A549 (cell line): ENCODE data around the gene PRC1. TPM values are rescaled to one million over a fixed set of nuclear protein-coding genes. Genes with fewer than 3 reads are reported as not detected.

ENCODE experiments used
- ATAC-seq, 2 experiments: fragments of 200-7000 bp in 1 of 2; fragments of >200 bp in 1 of 2; cut with Nextera tagmentation in 1 of 2; cut with Tn5 transposase in 1 of 2; 3 replicates each; pipeline versions ENCODE4 v1.8.0 to v1.9.1; 2018 to 2020; ENCODE audit warnings: mild to moderate bottlenecking in 1 of 2, moderate library complexity in 1 of 2
- CTCF ChIA-PET: fragments of 300-600 bp; sonication (Branson Sonifier 250); formaldehyde crosslinking; extraction: SDS; loops from one replicate; lab custom pipeline; 2021; ENCODE audit warnings: antibody characterized with exemption, inconsistent platforms; lab: Yijun Ruan, JAX
- POLR2A ChIA-PET: fragments of 350-600 bp; formaldehyde crosslinking; extraction: SDS; loops from one replicate; lab custom pipeline; 2021; ENCODE audit warnings: antibody characterized with exemption, inconsistent platforms; lab: Yijun Ruan, JAX
- DNase-seq, 2 experiments: peaks; one replicate each; pipeline versions ENCODE4 v3.0.0 to v3.0.0-alpha.2; 2011 to 2016; ENCODE audit warnings: low read depth in 1 of 2, low spot score in 1 of 2
- FAIRE-seq: peaks from 2 replicates; lab custom pipeline; 2011; peaks lifted over from hg19 to GRCh38; lab: Jason Lieb, UNC
- H3K27ac ChIP-seq, 2 experiments: fragments of >200 bp; sonication (Bioruptor Twin); formaldehyde crosslinking; 3 replicates each; pipeline ENCODE4 v1.5.1; 2016 to 2017
- H3K4me1 ChIP-seq: fragments of >200 bp; sonication (Bioruptor Twin); formaldehyde crosslinking; 3 replicates; pipeline ENCODE4 v1.6.1; 2016
- H3K4me2 ChIP-seq: fragments of >200 bp; sonication (Bioruptor Twin); formaldehyde crosslinking; 3 replicates; pipeline ENCODE4 v1.6.1; 2016
- H3K4me3 ChIP-seq: fragments of >200 bp; sonication (Bioruptor Twin); formaldehyde crosslinking; 3 replicates; pipeline ENCODE4 v1.5.1; 2016
- H3K9me3 ChIP-seq: fragments of >200 bp; sonication (Bioruptor Twin); formaldehyde crosslinking; 3 replicates; pipeline ENCODE4 v1.6.1; 2016
- CHD2 ChIP-seq: fragments of 150-350 bp; IDR thresholded peaks from 2 replicates; pipeline ENCODE4 v1.6.1; 2014; ENCODE audit warnings: low read length; ENCODE audit not compliant: partially characterized antibody
- EHF ChIP-seq: fragments of 250-450 bp; sonication (Bioruptor Pico); IDR thresholded peaks from 2 replicates; pipeline ENCODE4 v1.5.0; 2020; ENCODE audit warnings: mild to moderate bottlenecking
- FOSL2 ChIP-seq, 2 experiments: fragments of 450-650 bp in 1 of 2; fragments of >200 bp in 1 of 2; sonication (Bioruptor Twin) in 1 of 2; formaldehyde crosslinking; IDR thresholded peaks; 2 replicates each; pipeline versions ENCODE4 v1.5.0 to v1.6.1; 2016 to 2020; ENCODE audit warnings: mild to moderate bottlenecking in 1 of 2, moderate library complexity in 1 of 2
- GATA3 ChIP-seq: IDR thresholded peaks from 2 replicates; pipeline ENCODE4 v1.6.1; 2012; ENCODE audit warnings: borderline replicate concordance
- HOXB5 ChIP-seq: fragments of 250-450 bp; sonication (Bioruptor Pico); IDR thresholded peaks from 2 replicates; pipeline ENCODE4 v1.5.0; 2020; ENCODE audit warnings: mild to moderate bottlenecking, moderate library complexity
- JUN ChIP-seq, 2 experiments: fragments of >200 bp; sonication (Bioruptor Twin); formaldehyde crosslinking; IDR thresholded peaks; 2 replicates in 1 of 2; 3 replicates in 1 of 2; pipeline ENCODE4 v1.6.1; 2016 to 2017
- JUNB ChIP-seq: fragments of >200 bp; sonication (Bioruptor Twin); formaldehyde crosslinking; IDR thresholded peaks from 2 replicates; pipeline ENCODE4 v1.6.1; 2016
- KDM5A ChIP-seq: fragments of 200-600 bp; sonication (generic); IDR thresholded peaks from 2 replicates; pipeline ENCODE4 v1.6.1; 2016; ENCODE audit warnings: antibody characterized with exemption, mild to moderate bottlenecking
- MAZ ChIP-seq: fragments of 150-350 bp; IDR thresholded peaks from 2 replicates; pipeline ENCODE4 v1.6.1; 2014; ENCODE audit warnings: antibody characterized with exemption, low read depth, low read length, borderline replicate concordance
- MYC ChIP-seq: IDR thresholded peaks from 2 replicates; pipeline ENCODE4 v1.6.1; 2012; ENCODE audit warnings: mild to moderate bottlenecking, inconsistent platforms, low read length, improper control_type of control experiment, borderline replicate concordance
- NFE2L2 ChIP-seq: fragments of 150-350 bp; conservative IDR thresholded peaks from 2 replicates; pipeline ENCODE4 v1.6.1; 2014; ENCODE audit warnings: low read length
- PHF8 ChIP-seq: fragments of 200-600 bp; sonication (generic); IDR thresholded peaks from 2 replicates; pipeline ENCODE4 v1.6.1; 2016; ENCODE audit warnings: low read depth, mild to moderate bottlenecking, antibody characterized with exemption, moderate library complexity, borderline replicate concordance
- RAD21 ChIP-seq, 2 experiments: fragments of >200 bp in 1 of 2; sonication (Bioruptor Twin) in 1 of 2; formaldehyde crosslinking in 1 of 2; IDR thresholded peaks in 1 of 2; conservative IDR thresholded peaks in 1 of 2; 2 replicates in 1 of 2; 3 replicates in 1 of 2; pipeline ENCODE4 v1.6.1; 2012 to 2018; ENCODE audit warnings: inconsistent platforms in 1 of 2
- RARB ChIP-seq: fragments of 250-450 bp; sonication (Bioruptor Pico); IDR thresholded peaks from 2 replicates; pipeline ENCODE4 v1.8.0; 2021; ENCODE audit warnings: mild to moderate bottlenecking, moderate library complexity
- RFX5 ChIP-seq: fragments of 450-650 bp; IDR thresholded peaks from 2 replicates; pipeline ENCODE4 v1.7.1; 2014; ENCODE audit warnings: antibody characterized with exemption, mild to moderate bottlenecking, moderate library complexity
- RNF2 ChIP-seq: fragments of 200-600 bp; sonication (generic); IDR thresholded peaks from 2 replicates; pipeline ENCODE4 v1.6.1; 2016; ENCODE audit warnings: low read depth, mild to moderate bottlenecking, antibody characterized with exemption, moderate library complexity, borderline replicate concordance
- TFCP2L1 ChIP-seq: fragments of 250-450 bp; sonication (Bioruptor Pico); IDR thresholded peaks from 2 replicates; pipeline ENCODE4 v1.5.0; 2021; ENCODE audit warnings: mild to moderate bottlenecking
- TP53 ChIP-seq: fragments of 250-450 bp; sonication (Bioruptor Pico); IDR thresholded peaks from 2 replicates; pipeline ENCODE4 v1.5.0; 2021; ENCODE audit warnings: mild to moderate bottlenecking, moderate library complexity
- ZC3H11A ChIP-seq: fragments of 450-650 bp; IDR thresholded peaks from 2 replicates; pipeline ENCODE4 v1.6.1; 2014; ENCODE audit warnings: antibody characterized with exemption, mild to moderate bottlenecking
- ZSCAN20 ChIP-seq: fragments of 250-450 bp; sonication (Bioruptor Pico); IDR thresholded peaks from 2 replicates; pipeline ENCODE4 v1.8.0; 2022; ENCODE audit warnings: mild to moderate bottlenecking, moderate library complexity
- whole genome bisulfite sequencing: methylation state at CpG from one replicate; pipeline ENCODE4 v1.1.6; 2017; ENCODE audit errors: missing lambda C conversion rate; 5-methylcytosine and 5-hydroxymethylcytosine counted together
- polyA plus RNA-seq, 4 experiments: library from polyadenylated mRNA; depleted of rRNA in 3 of 4; stranded (reverse); fragments of >200 nt; fragmentation: RNase III in 1 of 4; extraction: RNeasy Plus Mini Kit Qiagen cat#74134 plus additional on column Dnase treatment in 1 of 4; gene quantifications; 2 replicates in 3 of 4; 3 replicates in 1 of 4; pipeline ENCODE4 v1.2.3, GENCODE V29; 2011 to 2017
- TF ChIP-seq, protein P1 (sequence below): fragments of 250-450 bp; sonication (Bioruptor Pico); IDR thresholded peaks from 2 replicates; pipeline ENCODE4 v1.5.0; 2020; ENCODE audit warnings: low read depth, mild to moderate bottlenecking, moderate library complexity
- TF ChIP-seq, protein P2 (sequence below): IDR thresholded peaks from 2 replicates; pipeline ENCODE4 v1.6.1; 2012
- TF ChIP-seq, protein P3 (sequence below): fragments of 250-450 bp; sonication (Bioruptor Pico); IDR thresholded peaks from 2 replicates; pipeline ENCODE4 v1.5.0; 2021; ENCODE audit warnings: mild to moderate bottlenecking, moderate library complexity, borderline replicate concordance

Gene PRC1
- polyA plus RNA-seq, 2 of the 4 experiments (the other 2 are of a cell fraction): 303 to 426 TPM

DNA sequence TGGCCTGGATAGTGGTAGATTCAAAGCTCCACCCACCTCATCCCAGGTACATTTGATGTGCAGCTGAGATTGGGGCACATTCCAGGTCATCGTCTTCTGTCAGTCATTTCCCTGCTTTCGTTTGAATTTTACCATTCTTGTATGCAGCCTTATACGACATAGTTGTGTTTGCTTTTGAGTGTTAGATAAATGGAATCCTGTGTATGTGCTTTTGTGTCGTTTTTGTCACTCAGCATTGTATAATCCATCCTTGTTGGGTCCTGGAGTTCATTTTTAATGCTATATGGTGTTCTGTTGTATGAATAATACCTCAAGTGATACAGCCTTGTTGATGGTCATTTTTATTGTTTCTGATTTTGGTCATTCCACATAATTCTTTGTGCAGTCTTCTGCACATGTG lies 32.3 kb downstream of the PRC1 start:
- ChIA-PET CTCF (interaction anchor here (1.1 to 25.4 kb wide), 6 partner anchors 7 to 262 kb away, joined by 3 to 536 read pairs (median 165); partner anchors contain the start of genes HDDC3 and UNC45A), POLR2A (no interaction called here)
- TF ChIP-seq GATA3 (no peak), ZC3H11A (no peak), PHF8 (no peak), MYC (no peak), EHF (CRISPR knock-in tag) (no peak), JUN (IDR thresholded peaks at IDR 0.05) (no peak), RARB (no peak), RFX5 (no peak), CHD2 (no peak), TFCP2L1 (CRISPR knock-in tag) (no peak), NFE2L2 (no peak), RAD21 (conservative IDR thresholded peaks at IDR 0.05 in 1 of 2, IDR thresholded peaks at IDR 0.05 in 1 of 2) (no peak), FOSL2 (IDR thresholded peaks at IDR 0.05) (no peak), FOSL2 (CRISPR knock-in tag; IDR thresholded peaks at IDR 0.05) (no peak), RNF2 (no peak)
- TF ChIP-seq, protein P1, sequence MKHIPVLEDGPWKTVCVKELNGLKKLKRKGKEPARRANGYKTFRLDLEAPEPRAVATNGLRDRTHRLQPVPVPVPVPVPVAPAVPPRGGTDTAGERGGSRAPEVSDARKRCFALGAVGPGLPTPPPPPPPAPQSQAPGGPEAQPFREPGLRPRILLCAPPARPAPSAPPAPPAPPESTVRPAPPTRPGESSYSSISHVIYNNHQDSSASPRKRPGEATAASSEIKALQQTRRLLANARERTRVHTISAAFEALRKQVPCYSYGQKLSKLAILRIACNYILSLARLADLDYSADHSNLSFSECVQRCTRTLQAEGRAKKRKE (CRISPR knock-in tag): no peak
- TF ChIP-seq, protein P2, sequence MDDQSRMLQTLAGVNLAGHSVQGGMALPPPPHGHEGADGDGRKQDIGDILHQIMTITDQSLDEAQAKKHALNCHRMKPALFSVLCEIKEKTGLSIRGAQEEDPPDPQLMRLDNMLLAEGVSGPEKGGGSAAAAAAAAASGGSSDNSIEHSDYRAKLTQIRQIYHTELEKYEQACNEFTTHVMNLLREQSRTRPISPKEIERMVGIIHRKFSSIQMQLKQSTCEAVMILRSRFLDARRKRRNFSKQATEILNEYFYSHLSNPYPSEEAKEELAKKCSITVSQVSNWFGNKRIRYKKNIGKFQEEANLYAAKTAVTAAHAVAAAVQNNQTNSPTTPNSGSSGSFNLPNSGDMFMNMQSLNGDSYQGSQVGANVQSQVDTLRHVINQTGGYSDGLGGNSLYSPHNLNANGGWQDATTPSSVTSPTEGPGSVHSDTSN: no peak
- peaks cover 1% of the 10 kb centered on the region; the same call in 1 of the 3 replicates for H3K4me1 ChIP-seq
- no peak overlapping the region for H3K4me2 ChIP-seq
- no peak overlapping the region for H3K4me3 ChIP-seq
- no peaks in the 10 kb centered on the region for H3K9me3 ChIP-seq
- FAIRE-seq (no peak), ATAC-seq (no peak), DNase-seq (no peak)
- WGBS: 67% methylated on average over 4 of the region's 4 CpGs
- no peak overlapping the region for H3K27ac ChIP-seq

DNA sequence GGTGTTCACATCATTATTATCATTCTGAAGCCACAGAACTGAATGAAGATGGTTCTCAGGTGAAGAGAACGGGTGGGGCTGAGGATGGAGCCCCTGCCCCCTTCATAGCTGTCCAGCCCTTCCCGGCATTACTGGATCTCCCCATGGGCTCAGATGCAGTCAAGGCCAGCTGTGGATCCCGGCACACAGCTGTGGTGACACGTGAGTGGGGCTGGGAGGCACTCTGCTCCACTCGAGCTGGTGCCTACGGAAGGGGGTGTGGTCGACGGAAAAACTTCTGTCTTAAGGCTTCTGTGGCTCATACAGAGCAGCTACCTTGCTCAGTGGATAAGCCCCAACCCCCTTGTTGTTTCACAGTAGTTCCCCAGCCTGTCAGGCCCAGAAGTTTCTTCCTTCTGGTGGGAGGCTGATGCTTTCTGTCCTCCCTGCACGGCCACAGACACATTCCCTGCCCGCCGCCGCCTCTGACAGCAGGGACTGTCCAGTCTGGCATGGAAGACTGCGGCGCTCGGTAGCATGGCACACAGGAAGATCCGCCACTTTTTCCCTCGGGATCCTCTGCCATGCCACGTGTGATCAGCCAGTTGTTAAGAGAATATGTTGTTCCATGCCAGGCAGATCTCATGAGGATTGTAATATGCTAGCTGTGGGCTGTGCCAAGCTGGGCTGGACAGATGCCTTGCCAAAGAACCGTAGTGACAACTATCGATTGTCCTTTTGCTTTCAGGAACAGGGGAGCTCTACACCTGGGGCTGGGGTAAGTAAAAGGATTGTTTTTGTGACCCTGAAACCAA lies 33.8 kb downstream of the PRC1 start:
- no peak overlapping the region for H3K27ac ChIP-seq
- H3K9me3 ChIP-seq: no peaks in the 10 kb centered on the region
- POLR2A ChIA-PET: no interaction called here
- ATAC-seq (no peak), FAIRE-seq (no peak), DNase-seq (no peak)
- no peak overlapping the region for H3K4me2 ChIP-seq
- WGBS: 89% methylated on average over 20 of the region's 20 CpGs
- no peak for TF ChIP-seq KDM5A
- no peak for TF ChIP-seq MAZ
- TF ChIP-seq TP53 (CRISPR knock-in tag): no peak
- TF ChIP-seq TFCP2L1 (CRISPR knock-in tag): no peak
- TF ChIP-seq, protein P3, sequence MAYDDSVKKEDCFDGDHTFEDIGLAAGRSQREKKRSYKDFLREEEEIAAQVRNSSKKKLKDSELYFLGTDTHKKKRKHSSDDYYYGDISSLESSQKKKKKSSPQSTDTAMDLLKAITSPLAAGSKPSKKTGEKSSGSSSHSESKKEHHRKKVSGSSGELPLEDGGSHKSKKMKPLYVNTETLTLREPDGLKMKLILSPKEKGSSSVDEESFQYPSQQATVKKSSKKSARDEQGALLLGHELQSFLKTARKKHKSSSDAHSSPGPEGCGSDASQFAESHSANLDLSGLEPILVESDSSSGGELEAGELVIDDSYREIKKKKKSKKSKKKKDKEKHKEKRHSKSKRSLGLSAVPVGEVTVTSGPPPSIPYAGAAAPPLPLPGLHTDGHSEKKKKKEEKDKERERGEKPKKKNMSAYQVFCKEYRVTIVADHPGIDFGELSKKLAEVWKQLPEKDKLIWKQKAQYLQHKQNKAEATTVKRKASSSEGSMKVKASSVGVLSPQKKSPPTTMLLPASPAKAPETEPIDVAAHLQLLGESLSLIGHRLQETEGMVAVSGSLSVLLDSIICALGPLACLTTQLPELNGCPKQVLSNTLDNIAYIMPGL (CRISPR knock-in tag): no peak
- TF ChIP-seq HOXB5 (CRISPR knock-in tag): no peak
- no peak for TF ChIP-seq ZSCAN20
- no peak for TF ChIP-seq JUNB
- no peak for TF ChIP-seq PHF8
- peaks cover 14% of the 10 kb centered on the region for H3K4me1 ChIP-seq
- CTCF ChIA-PET: interaction anchor here (0.6 to 25.4 kb wide), 8 partner anchors 9 to 311 kb away, joined by 3 to 536 read pairs (median 99); partner anchors contain the start of genes HDDC3 and UNC45A
- no peak overlapping the region for H3K4me3 ChIP-seq
